IPS DF 6.9 (cell line): ENCODE data around the gene SRC.
"Not testable (repeated sequence)": the region's sequence is repeated elsewhere in the genome, so short reads cannot be mapped to it uniquely, and the experiment has no call there.

Source experiments
- DNase-seq: peaks from one replicate; pipeline ENCODE4 v3.0.0-alpha.2; 2013; ENCODE audit warnings: low read depth, low spot score
- H3K27ac ChIP-seq: one replicate; pipeline ENCODE4 v1.5.1; 2013; ENCODE audit warnings: low read length, control low read depth
- H3K27me3 ChIP-seq: 2 replicates; pipeline ENCODE4 v1.6.1; 2013; ENCODE audit warnings: mild to moderate bottlenecking, low read length; ENCODE audit not compliant: control insufficient read depth, insufficient read depth
- H3K36me3 ChIP-seq: 2 replicates; pipeline ENCODE4 v1.6.1; 2013; ENCODE audit warnings: low read length; ENCODE audit not compliant: control insufficient read depth, insufficient read depth
- H3K4me1 ChIP-seq: 2 replicates; pipeline ENCODE4 v1.6.1; 2013; ENCODE audit warnings: low read length; ENCODE audit not compliant: control insufficient read depth, insufficient read depth
- H3K4me3 ChIP-seq: 2 replicates; pipeline ENCODE4 v1.5.1; 2013; ENCODE audit warnings: mild to moderate bottlenecking, low read length
- H3K9me3 ChIP-seq: 2 replicates; pipeline ENCODE4 v1.6.1; 2013; ENCODE audit warnings: low read length, inconsistent platforms; ENCODE audit not compliant: control insufficient read depth, insufficient read depth
- WGBS: extraction: QIAGEN DNeasy Blood & Tissue Kit; methylation state at CpG from one replicate; pipeline ENCODE4 v1.1.7; 2013; ENCODE audit warnings: mixed read lengths, missing lambda C conversion rate; ENCODE audit not compliant: insufficient read length, insufficient coverage; 5-methylcytosine and 5-hydroxymethylcytosine counted together

The SRC gene

DNA sequence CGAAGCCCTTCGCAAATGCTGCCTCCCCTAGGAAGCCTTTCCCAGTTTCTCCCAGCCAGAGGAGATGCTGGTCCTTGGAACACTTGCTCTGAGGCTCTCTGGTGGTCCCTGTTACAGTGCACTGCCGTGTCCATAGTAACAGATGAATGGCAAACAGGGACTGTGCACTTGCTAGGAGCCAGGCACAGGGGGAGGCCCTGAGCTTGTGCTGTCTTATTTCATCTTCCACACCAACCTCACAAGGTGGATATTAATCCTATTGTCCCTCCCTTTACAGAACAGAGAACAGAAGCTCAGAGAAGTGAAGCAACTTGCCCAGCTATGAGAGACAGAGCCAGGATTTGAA lies 19.0 kb downstream of the SRC start:
- H3K4me3 ChIP-seq = no peak overlapping the region
- peaks cover 3% of the 10 kb centered on the region; the same call in 1 of the 2 replicates for H3K36me3 ChIP-seq
- WGBS = no CpG with 5 or more reads among the region's 3 CpGs
- H3K27ac ChIP-seq = no peak overlapping the region
- H3K27me3 ChIP-seq = no peaks in the 10 kb centered on the region
- H3K4me1 ChIP-seq = no peaks in the 10 kb centered on the region
- DNase-seq = no peak
- H3K9me3 ChIP-seq = no peaks in the 10 kb centered on the region

DNA sequence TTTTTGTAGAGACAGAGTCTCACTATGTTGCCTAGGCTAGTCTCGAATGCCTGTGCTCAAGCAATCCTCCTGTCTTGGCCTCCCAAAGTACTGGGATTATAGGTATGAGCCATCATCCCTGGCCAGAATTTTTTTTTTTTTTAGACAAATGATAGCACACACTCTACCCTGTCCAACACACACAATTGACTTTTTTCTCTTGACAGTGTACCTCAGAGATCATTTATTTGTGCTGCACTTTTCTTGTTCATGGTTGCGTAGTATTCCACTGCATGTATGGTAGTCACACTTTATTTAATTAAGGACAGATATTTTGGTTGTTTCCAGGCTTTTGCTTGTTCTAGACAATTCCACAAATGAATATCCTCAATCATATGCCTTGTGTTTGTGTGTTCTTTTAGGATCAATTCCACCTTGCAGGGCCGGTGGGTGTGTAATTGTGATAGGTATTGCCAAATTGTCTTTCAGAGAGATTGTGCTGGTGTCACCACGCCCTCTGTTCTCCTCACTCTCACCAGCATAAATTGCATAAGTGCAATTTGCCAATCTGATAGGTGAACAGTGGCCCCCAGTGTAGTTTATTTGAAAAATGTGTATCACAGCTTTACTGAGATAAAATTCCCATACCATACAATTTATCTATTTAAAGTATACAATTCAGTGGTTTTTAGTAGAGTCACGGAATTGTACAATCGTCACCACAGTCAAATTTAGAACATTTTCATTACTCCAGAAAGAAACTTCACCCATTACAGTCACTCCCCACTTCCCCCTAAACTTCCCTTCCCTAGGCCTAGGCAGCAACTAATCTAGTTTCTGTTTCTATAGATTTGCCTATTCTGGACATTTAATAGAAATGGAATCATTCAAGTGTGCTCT lies 20.1 kb downstream of the SRC start:
- Histone ChIP-seq H3K4me3 (no peak overlapping the region), H3K36me3 (peaks cover 3% of the 10 kb centered on the region; the same call in 1 of the 2 replicates), H3K27me3 (no peaks in the 10 kb centered on the region), H3K27ac (no peak overlapping the region), H3K4me1 (no peaks in the 10 kb centered on the region), H3K9me3 (no peaks in the 10 kb centered on the region)
- DNase-seq = no peak
- no CpG with 5 or more reads among the region's 6 CpGs for WGBS

DNA sequence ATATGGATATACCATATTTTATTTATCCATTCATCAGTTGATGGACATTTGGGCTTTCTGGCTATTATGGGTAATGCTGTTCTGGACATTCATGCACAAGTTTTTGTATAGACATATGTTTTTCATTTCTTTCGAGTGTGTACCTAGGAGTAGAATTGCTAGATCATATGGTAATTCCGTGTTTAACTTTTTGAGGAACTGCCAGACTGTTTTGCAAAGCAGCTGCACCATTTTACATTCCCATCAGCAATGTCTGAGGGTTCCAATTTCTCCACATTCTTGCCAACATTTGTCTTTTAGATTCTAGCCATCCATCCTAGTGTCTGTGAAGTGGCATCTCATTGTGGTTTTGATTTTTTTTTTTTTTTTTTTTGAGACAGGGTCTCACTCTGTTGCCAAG lies 20.8 kb downstream of the SRC start:
- Histone ChIP-seq H3K27ac (no peak overlapping the region), H3K4me1 (no peaks in the 10 kb centered on the region), H3K27me3 (no peaks in the 10 kb centered on the region), H3K4me3 (no peak overlapping the region), H3K36me3 (peaks cover 3% of the 10 kb centered on the region; the same call in 1 of the 2 replicates), H3K9me3 (no peaks in the 10 kb centered on the region)
- WGBS = no CpG with 5 or more reads among the region's 2 CpGs
- no peak for DNase-seq

DNA sequence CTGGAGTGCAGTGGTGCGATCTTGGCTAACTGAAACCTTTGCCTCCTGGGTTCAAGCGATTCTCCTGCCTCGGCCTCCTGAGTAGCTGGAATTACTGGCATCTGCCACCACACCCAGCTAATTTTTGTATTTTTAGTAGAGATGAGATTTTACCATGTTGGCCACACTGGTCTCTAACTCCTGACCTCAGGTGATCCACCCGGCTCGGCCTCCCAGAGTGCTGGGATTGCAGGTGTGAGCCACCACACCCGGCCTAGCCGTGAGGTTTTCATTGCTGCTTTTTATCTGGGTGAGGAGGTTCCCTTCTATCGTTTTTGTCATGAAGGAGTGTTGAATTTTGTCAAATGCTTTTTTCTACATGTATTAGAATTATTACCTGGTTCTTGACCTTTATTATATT lies 23.9 kb downstream of the SRC start:
- Histone ChIP-seq H3K27ac (no peak overlapping the region), H3K4me3 (no peak overlapping the region), H3K9me3 (no peaks in the 10 kb centered on the region), H3K36me3 (peaks cover 3% of the 10 kb centered on the region; the same call in 1 of the 2 replicates), H3K4me1 (no peaks in the 10 kb centered on the region), H3K27me3 (no peaks in the 10 kb centered on the region)
- WGBS = no CpG with 5 or more reads among the region's 8 CpGs
- no peak for DNase-seq

DNA sequence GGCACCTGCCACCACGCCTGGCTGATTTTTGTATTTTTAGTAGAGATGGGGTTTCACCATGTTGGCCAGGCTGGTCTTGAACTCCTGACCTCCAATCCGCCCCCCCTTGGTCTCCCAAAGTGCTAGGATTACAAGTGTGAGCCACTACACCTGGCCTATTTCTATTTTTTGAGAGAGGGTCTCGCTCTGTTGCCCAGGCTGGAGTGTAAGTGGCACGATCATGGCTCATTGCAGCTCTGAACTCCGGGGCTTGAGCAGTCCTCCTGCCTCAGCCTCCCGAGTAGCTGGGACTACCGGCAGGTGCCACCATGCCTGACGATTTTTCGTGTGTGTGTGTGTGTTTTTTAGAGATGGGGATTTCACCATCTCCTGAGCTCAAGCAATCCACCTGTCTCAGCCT lies 25.9 kb downstream of the SRC start:
- not testable (repeated sequence) for H3K9me3 ChIP-seq, H3K27me3 ChIP-seq, H3K4me1 ChIP-seq, H3K27ac ChIP-seq, DNase-seq, H3K4me3 ChIP-seq, H3K36me3 ChIP-seq
- no CpG with 5 or more reads among the region's 9 CpGs for WGBS

DNA sequence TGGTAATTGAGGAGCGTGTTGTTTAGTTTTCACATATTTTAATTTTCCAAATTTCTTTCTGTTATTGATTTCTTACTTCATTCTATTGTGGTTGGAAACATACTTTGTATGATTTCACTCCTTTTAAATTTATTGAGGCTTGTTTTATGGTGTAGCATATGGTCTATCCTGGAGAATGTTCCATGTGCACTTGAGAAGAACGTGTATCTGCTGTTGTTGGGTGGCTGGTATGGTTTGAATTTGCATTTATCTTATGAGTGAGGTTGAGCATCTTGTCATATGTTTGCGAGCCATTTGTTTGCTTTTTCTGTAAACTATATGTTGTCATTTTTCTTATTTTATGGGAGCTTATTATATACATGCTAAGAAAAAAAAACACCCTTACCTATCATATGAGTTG lies 26.5 kb downstream of the SRC start:
- Histone ChIP-seq H3K36me3 (no peaks in the 10 kb centered on the region; the same call in 1 of the 2 replicates), H3K9me3 (no peaks in the 10 kb centered on the region), H3K4me3 (no peak overlapping the region), H3K4me1 (no peaks in the 10 kb centered on the region), H3K27me3 (no peaks in the 10 kb centered on the region), H3K27ac (no peak overlapping the region)
- no CpG with 5 or more reads among the region's 3 CpGs for WGBS
- no peak for DNase-seq

DNA sequence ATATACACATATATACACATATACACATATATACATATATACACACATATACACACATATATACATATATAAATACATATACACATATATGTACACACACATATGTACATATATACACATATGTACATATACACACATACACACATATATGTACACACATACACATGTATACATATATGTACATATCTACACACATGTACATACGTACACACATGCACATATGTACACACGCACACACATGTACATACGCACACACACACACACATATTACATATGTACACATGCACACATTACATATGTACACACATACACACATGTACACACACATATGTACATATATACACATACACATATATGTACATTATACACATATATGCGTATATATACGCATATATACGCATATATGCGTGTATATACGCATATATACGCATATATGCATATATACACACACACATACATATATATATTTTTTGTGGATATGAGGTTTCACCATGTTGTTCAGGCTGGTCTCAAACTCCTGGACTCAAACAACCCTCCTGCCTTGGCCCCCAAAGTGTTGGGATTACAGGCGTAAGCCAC lies 27.2 kb downstream of the SRC start:
- DNase-seq = no peak
- no peak overlapping the region for H3K27ac ChIP-seq
- H3K27me3 ChIP-seq = no peaks in the 10 kb centered on the region
- H3K9me3 ChIP-seq = no peaks in the 10 kb centered on the region
- H3K36me3 ChIP-seq = no peaks in the 10 kb centered on the region; the same call in 1 of the 2 replicates
- H3K4me3 ChIP-seq = no peak overlapping the region
- H3K4me1 ChIP-seq = no peaks in the 10 kb centered on the region
- WGBS = no CpG with 5 or more reads among the region's 10 CpGs

DNA sequence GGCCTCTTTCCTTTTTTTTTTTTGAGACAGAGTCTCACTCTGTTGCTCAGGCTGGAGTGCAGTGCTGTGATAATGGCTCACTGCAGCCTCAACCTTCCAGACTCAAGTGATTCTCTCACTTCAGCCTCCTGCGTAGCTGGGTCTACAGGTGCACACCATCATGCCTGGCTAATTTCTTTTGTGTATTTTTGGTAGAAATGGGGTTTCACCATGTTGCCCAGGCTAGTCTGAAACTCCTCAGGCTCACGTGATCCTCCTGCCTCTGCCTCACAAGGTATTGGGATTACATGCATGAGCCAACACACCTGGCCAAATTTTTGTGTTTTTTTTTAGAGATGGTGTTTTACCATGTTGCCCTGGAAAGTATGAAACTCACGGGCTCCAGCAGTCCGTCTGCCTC lies 29.3 kb downstream of the SRC start:
- no peaks in the 10 kb centered on the region; the same call in 1 of the 2 replicates for H3K36me3 ChIP-seq
- no peaks in the 10 kb centered on the region for H3K9me3 ChIP-seq
- no CpG with 5 or more reads among the region's 4 CpGs for WGBS
- H3K27me3 ChIP-seq = no peaks in the 10 kb centered on the region
- peaks cover 4% of the 10 kb centered on the region for H3K4me1 ChIP-seq
- no peak overlapping the region for H3K27ac ChIP-seq
- H3K4me3 ChIP-seq = no peak overlapping the region
- no peak for DNase-seq

DNA sequence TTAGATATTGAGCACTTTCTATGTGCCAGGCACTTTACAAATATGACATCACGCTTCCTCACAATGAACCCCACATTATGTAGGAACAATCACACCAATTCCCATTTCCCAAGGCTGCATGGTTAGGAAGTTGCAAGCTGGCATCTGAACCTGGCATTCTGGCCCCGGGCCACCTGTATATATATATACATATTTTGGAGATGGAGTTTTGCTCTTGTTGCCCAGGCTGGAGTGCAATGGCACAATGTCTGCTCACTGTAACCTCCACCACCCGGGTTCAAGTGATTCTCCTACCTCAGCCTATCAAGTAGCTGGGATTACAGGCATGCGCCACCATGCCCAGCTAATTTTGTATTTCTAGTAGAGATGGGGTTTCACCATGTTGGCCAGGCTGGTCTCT lies 30.4 kb downstream of the SRC start:
- H3K9me3 ChIP-seq = no peaks in the 10 kb centered on the region
- H3K27ac ChIP-seq = no peak overlapping the region
- peaks cover 4% of the 10 kb centered on the region for H3K4me1 ChIP-seq
- H3K36me3 ChIP-seq = no peaks in the 10 kb centered on the region; the same call in 1 of the 2 replicates
- no peak for DNase-seq
- no peaks in the 10 kb centered on the region for H3K27me3 ChIP-seq
- no CpG with 5 or more reads among the region's 4 CpGs for WGBS
- no peak overlapping the region for H3K4me3 ChIP-seq

DNA sequence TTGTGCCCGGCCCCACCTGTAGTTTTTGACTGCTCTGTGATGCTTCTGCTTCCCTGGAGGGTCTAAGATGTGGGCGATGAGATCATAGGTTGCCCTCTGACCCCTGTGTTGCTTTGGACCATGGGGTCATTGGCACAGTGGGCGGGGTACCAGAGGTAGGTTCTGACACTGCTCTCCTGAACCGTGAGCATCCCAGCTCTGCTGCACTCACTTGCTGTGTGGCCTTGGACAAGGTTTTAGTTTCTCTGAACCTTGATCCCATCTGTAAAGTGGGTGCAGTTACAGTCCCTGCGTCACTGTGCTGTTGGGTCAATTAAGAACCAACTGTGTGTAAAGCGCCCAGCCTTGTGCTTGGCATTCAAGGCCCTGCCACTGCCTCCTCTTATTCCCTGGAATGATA lies 30.9 kb downstream of the SRC start:
- H3K36me3 ChIP-seq = no peaks in the 10 kb centered on the region; the same call in 1 of the 2 replicates
- H3K27ac ChIP-seq = no peak overlapping the region

More for the DNA sequence above, 30.9 kb downstream of the SRC start:
- no peak for DNase-seq
- WGBS = no CpG with 5 or more reads among the region's 6 CpGs
- Histone ChIP-seq H3K4me1 (peaks cover 4% of the 10 kb centered on the region), H3K4me3 (no peak overlapping the region), H3K9me3 (no peaks in the 10 kb centered on the region), H3K27me3 (no peaks in the 10 kb centered on the region)
